Transverse colon (tissue), 4 donors: ENCODE data around the gene FOXP2.

Experiments
- EP300 ChIP-seq: sonication (generic); formaldehyde crosslinking; IDR thresholded peaks from one replicate; pipeline ENCODE4 v1.6.1; 2017; ENCODE audit warnings: antibody characterized with exemption, low read depth
- POLR2A ChIP-seq: fragments of 450-650 bp; IDR thresholded peaks from one replicate; pipeline ENCODE4 v1.6.1; 2016; ENCODE audit warnings: antibody characterized with exemption, mild to moderate bottlenecking, moderate library complexity
- POLR2AphosphoS5 ChIP-seq, 3 donors: sonication (generic); formaldehyde crosslinking; IDR thresholded peaks; one replicate each; pipeline ENCODE4 v1.6.1; 2016; ENCODE audit warnings: antibody characterized with exemption in 3 of 3
- TF ChIP-seq, protein P1 (sequence below), 5 experiments: fragments of 200-600 bp in 3 of 5; fragments of 450-650 bp in 2 of 5; sonication (generic) in 3 of 5; IDR thresholded peaks; 1 replicate in 2 of 5; 2 replicates in 3 of 5; pipeline ENCODE4 v1.5.1; 2016 to 2017; ENCODE audit warnings: antibody characterized with exemption in 5 of 5, inconsistent platforms in 3 of 5, mild to moderate bottlenecking in 2 of 5, moderate library complexity in 1 of 5

DNA sequence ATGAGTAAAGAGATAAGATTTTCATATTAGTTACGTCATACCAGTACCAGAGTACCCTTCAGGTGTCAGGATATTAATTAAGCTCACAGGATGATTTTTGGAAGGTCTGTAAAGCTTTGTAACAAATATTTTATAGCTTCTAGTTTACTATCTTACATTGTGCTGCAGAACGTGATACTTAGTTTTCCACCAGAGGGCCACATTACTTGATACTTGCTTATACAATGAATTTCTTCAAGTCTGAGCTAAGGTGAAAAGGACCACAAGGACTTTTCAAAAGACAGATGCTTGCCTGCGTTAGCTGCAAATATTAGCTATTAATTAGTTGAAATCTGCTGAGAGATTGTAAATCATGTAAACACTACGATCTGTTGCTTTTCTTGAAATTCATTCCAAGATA, 12.2 kb downstream of the FOXP2 start:
- TF ChIP-seq POLR2A = no peak
- TF ChIP-seq, protein P1, sequence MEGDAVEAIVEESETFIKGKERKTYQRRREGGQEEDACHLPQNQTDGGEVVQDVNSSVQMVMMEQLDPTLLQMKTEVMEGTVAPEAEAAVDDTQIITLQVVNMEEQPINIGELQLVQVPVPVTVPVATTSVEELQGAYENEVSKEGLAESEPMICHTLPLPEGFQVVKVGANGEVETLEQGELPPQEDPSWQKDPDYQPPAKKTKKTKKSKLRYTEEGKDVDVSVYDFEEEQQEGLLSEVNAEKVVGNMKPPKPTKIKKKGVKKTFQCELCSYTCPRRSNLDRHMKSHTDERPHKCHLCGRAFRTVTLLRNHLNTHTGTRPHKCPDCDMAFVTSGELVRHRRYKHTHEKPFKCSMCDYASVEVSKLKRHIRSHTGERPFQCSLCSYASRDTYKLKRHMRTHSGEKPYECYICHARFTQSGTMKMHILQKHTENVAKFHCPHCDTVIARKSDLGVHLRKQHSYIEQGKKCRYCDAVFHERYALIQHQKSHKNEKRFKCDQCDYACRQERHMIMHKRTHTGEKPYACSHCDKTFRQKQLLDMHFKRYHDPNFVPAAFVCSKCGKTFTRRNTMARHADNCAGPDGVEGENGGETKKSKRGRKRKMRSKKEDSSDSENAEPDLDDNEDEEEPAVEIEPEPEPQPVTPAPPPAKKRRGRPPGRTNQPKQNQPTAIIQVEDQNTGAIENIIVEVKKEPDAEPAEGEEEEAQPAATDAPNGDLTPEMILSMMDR (IDR thresholded peaks at IDR 0.05) = peak; percentile 18 to 53 (median 27)
- TF ChIP-seq POLR2AphosphoS5 (IDR thresholded peaks at IDR 0.05) = no peak
- TF ChIP-seq EP300 = no peak
